ENCODE data around the gene TSPAN10. TPM values are rescaled to one million over a fixed set of nuclear protein-coding genes. Genes with fewer than 3 reads are reported as not detected.

TSPAN10 gene
- total RNA-seq, 1 experiment from 2014 or later, result 1.8 TPM

DNA sequence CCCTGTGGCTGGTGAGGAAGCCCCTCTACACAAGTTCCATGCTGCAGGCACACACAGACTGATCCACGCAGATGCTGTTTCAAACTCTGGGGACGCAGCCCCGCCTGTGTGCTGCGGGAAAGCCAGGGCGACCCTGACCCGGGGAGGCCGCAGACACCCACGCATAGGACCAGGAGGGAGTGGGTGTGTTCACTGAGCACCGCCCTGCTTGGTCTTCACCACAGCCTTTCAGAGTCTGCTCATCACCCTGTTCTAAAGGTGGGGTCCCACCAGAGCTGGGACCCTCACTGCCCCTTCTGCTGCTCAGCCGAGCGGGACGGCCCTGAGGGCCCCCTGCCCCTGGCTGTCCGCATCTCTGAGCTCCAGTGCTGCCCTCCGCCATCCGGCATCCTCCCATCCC, 7.5 kb downstream of the TSPAN10 start:
- Mint-ChIP-seq H3K4me1 (ENCODE audit: insufficient read depth, unreplicated experiment) (peaks cover 6% of the 10 kb centered on the region), H3K9me3 (ENCODE audit: unreplicated experiment) (no peaks in the 10 kb centered on the region), H3K36me3 (ENCODE audit: insufficient read depth, unreplicated experiment) (peaks cover 6% of the 10 kb centered on the region), H3K4me3 (ENCODE audit: unreplicated experiment) (no peak overlapping the region), H3K27ac (ENCODE audit: low read depth, unreplicated experiment) (no peak overlapping the region), H3K27me3 (ENCODE audit: insufficient read depth, unreplicated experiment) (no peaks in the 10 kb centered on the region)
- intact Hi-C loops (cut with micrococcal nuclease), result no loop called here
- no TSS peak for BruUV-seq (replicated peaks)
- POLR2A ChIA-PET, result no interaction called here
- no peak for DNase-seq (ENCODE audit: unreplicated experiment)
- TF ChIP-seq, protein P1, sequence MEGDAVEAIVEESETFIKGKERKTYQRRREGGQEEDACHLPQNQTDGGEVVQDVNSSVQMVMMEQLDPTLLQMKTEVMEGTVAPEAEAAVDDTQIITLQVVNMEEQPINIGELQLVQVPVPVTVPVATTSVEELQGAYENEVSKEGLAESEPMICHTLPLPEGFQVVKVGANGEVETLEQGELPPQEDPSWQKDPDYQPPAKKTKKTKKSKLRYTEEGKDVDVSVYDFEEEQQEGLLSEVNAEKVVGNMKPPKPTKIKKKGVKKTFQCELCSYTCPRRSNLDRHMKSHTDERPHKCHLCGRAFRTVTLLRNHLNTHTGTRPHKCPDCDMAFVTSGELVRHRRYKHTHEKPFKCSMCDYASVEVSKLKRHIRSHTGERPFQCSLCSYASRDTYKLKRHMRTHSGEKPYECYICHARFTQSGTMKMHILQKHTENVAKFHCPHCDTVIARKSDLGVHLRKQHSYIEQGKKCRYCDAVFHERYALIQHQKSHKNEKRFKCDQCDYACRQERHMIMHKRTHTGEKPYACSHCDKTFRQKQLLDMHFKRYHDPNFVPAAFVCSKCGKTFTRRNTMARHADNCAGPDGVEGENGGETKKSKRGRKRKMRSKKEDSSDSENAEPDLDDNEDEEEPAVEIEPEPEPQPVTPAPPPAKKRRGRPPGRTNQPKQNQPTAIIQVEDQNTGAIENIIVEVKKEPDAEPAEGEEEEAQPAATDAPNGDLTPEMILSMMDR (IDR thresholded peaks at IDR 0.05; ENCODE audit: unreplicated experiment), result no peak
- CTCF ChIA-PET, result no interaction called here

GRCh38 chr17:81644976-81645952, 8.3 kb downstream of the TSPAN10 start:
- intact Hi-C loops (cut with micrococcal nuclease), result no loop called here
- BruUV-seq (replicated peaks), result no TSS peak
- H3K27ac Mint-ChIP-seq (ENCODE audit: low read depth, unreplicated experiment), result no peak overlapping the region
- DNase-seq (ENCODE audit: unreplicated experiment), result no peak
- H3K9me3 Mint-ChIP-seq (ENCODE audit: unreplicated experiment), result no peaks in the 10 kb centered on the region
- POLR2A ChIA-PET, result interaction anchor here (0.8 kb wide), 1 partner anchor 10 kb away, joined by 3 read pairs; no protein-coding TSS in a partner anchor
- CTCF ChIA-PET, result no interaction called here
- H3K4me3 Mint-ChIP-seq (ENCODE audit: unreplicated experiment), result no peak overlapping the region
- peaks cover 6% of the 10 kb centered on the region for H3K4me1 Mint-ChIP-seq (ENCODE audit: insufficient read depth, unreplicated experiment)
- TF ChIP-seq, protein P1 (IDR thresholded peaks at IDR 0.05; ENCODE audit: unreplicated experiment), result no peak
- no peaks in the 10 kb centered on the region for H3K27me3 Mint-ChIP-seq (ENCODE audit: insufficient read depth, unreplicated experiment)
- peaks cover 6% of the 10 kb centered on the region for H3K36me3 Mint-ChIP-seq (ENCODE audit: insufficient read depth, unreplicated experiment)

DNA sequence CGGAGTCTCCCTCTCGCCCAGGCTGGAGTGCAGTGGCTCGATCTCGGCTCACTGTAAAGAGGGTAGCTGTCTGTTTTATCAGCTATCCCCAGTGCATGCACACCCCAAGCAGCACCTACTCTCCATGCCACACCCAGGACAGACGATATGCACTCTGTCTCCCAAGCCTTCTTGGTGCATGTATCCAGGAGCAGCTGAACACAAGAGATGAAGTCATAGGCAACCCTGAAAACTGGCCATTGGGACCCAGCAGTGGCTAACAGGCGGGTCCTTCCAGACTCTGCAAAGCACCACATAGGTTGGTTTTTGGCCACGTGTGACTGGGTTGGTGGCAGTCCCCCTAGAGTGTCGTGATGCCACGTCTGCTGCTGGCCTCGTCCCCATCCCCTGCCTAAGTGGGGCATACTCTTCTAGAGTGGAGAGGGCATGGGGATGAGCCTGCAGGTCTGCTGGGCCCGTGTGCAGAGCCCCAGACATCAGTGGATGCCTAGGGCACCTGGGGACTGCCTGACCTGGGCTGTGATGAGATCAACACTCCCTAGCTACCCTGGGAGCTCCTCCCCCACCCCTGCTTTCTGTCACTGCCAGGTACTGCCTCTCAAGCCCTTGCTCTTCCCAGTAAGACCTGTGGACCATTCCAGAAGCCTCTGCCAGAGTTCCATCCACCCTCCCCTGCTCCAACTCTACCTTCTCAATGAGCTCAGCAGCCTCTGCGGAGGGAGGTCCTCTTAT, 10.0 kb downstream of the TSPAN10 start:
- Mint-ChIP-seq H3K4me1 (ENCODE audit: insufficient read depth, unreplicated experiment) (peaks cover 6% of the 10 kb centered on the region), H3K4me3 (ENCODE audit: unreplicated experiment) (no peak overlapping the region), H3K27ac (ENCODE audit: low read depth, unreplicated experiment) (no peak overlapping the region), H3K27me3 (ENCODE audit: insufficient read depth, unreplicated experiment) (no peaks in the 10 kb centered on the region), H3K9me3 (ENCODE audit: unreplicated experiment) (no peaks in the 10 kb centered on the region), H3K36me3 (ENCODE audit: insufficient read depth, unreplicated experiment) (peaks cover 11% of the 10 kb centered on the region)
- ChIA-PET CTCF (interaction anchor here (0.6 kb wide), 2 partner anchors 58 to 68 kb away, joined by 3 read pairs; no protein-coding TSS in a partner anchor), POLR2A (interaction anchor here (0.6 to 1.3 kb wide), 2 partner anchors 10 to 13 kb away, joined by 3 read pairs; partner anchors contain the start of gene NPLOC4)
- TF ChIP-seq, protein P1 (IDR thresholded peaks at IDR 0.05; ENCODE audit: unreplicated experiment), result no peak
- DNase-seq (ENCODE audit: unreplicated experiment), result no peak
- BruUV-seq (replicated peaks), result no TSS peak
- intact Hi-C loops (cut with micrococcal nuclease), result no loop called here

GRCh38 chr17:81647640-81648012, 10.6 kb downstream of the TSPAN10 start:
- TF ChIP-seq, protein P1 (IDR thresholded peaks at IDR 0.05; ENCODE audit: unreplicated experiment), result no peak
- Mint-ChIP-seq H3K4me3 (ENCODE audit: unreplicated experiment) (no peak overlapping the region), H3K27ac (ENCODE audit: low read depth, unreplicated experiment) (no peak overlapping the region), H3K36me3 (ENCODE audit: insufficient read depth, unreplicated experiment) (peaks cover 11% of the 10 kb centered on the region), H3K4me1 (ENCODE audit: insufficient read depth, unreplicated experiment) (peaks cover 7% of the 10 kb centered on the region), H3K27me3 (ENCODE audit: insufficient read depth, unreplicated experiment) (no peaks in the 10 kb centered on the region), H3K9me3 (ENCODE audit: unreplicated experiment) (no peaks in the 10 kb centered on the region)
- CTCF ChIA-PET, result interaction anchor here (0.6 kb wide), 3 partner anchors 46 to 69 kb away, joined by 3 read pairs; no protein-coding TSS in a partner anchor
- intact Hi-C loops (cut with micrococcal nuclease), result no loop called here
- BruUV-seq (replicated peaks), result no TSS peak
- POLR2A ChIA-PET, result no interaction called here
- no peak for DNase-seq (ENCODE audit: unreplicated experiment)
